ENCODE data around the gene CFAP61.

The CFAP61 gene

GRCh38 chr20:20130399-20130798 is 78.1 kb downstream of the CFAP61 start:
- no peaks in the 10 kb centered on the region for H3K4me1 ChIP-seq (ENCODE audit: control insufficient read depth, insufficient read depth, low read length)
- ChIA-PET CTCF (interaction anchor here (0.5 to 3.5 kb wide), 10 partner anchors 16 to 1558 kb away, joined by 3 to 26 read pairs (median 4); no protein-coding TSS in a partner anchor), POLR2A (no interaction called here)
- no peak overlapping the region for H3K4me3 ChIP-seq (ENCODE audit: low read depth, low read length)
- H3K36me3 ChIP-seq (ENCODE audit: control insufficient read depth in 2 of 2, insufficient read depth in 1 of 2, low read length in 2 of 2), result no peaks in the 10 kb centered on the region
- no peak overlapping the region for H3K27ac ChIP-seq (ENCODE audit: extremely low read depth, low read depth, low read length)
- H3K9me3 ChIP-seq (ENCODE audit: control insufficient read depth, insufficient read depth, low read depth, low read length), result no peaks in the 10 kb centered on the region
- TF ChIP-seq ZBTB48 (tag by site-specific recombination; IDR thresholded peaks at IDR 0.05) (no peak), SP2 (tag by site-specific recombination; IDR thresholded peaks at IDR 0.05) (no peak), ZNF76 (tag by site-specific recombination; IDR thresholded peaks at IDR 0.05; ENCODE audit: borderline replicate concordance, low read depth) (no peak), ZNF157 (tag by site-specific recombination; IDR thresholded peaks at IDR 0.05) (no peak), GFI1B (tag by site-specific recombination; IDR thresholded peaks at IDR 0.05) (no peak), KLF17 (tag by site-specific recombination; IDR thresholded peaks at IDR 0.05) (no peak), ZNF404 (tag by site-specific recombination; IDR thresholded peaks at IDR 0.05) (no peak), ZNF654 (tag by site-specific recombination; IDR thresholded peaks at IDR 0.05; ENCODE audit: low read depth) (peak; percentile 68), ZNF394 (tag by site-specific recombination; IDR thresholded peaks at IDR 0.05; ENCODE audit: borderline replicate concordance) (no peak), ZNF121 (tag by site-specific recombination; IDR thresholded peaks at IDR 0.05) (no peak), ZEB2 (tag by site-specific recombination; IDR thresholded peaks at IDR 0.05) (no peak), ZNF138 (tag by site-specific recombination; IDR thresholded peaks at IDR 0.05; ENCODE audit: borderline replicate concordance) (no peak), MZF1 (tag by site-specific recombination; IDR thresholded peaks at IDR 0.05; ENCODE audit: borderline replicate concordance) (no peak), SP7 (tag by site-specific recombination; IDR thresholded peaks at IDR 0.05) (peak; percentile 38; the same call in 1 of the 2 replicates), ZNF530 (tag by site-specific recombination; IDR thresholded peaks at IDR 0.05; ENCODE audit: low read depth) (no peak), HOXC10 (CRISPR knock-in tag; IDR thresholded peaks at IDR 0.05) (no peak), PRDM4 (tag by site-specific recombination; IDR thresholded peaks at IDR 0.05) (no peak), ZNF311 (tag by site-specific recombination; IDR thresholded peaks at IDR 0.05; ENCODE audit: borderline replicate concordance) (no peak), ZNF580 (tag by site-specific recombination; IDR thresholded peaks at IDR 0.05) (peak; percentile 69; the same call in 1 of the 2 replicates), ZNF555 (tag by site-specific recombination; conservative IDR thresholded peaks at IDR 0.05) (peak; percentile 14; the same call in 1 of the 2 replicates), YY1 (tag by site-specific recombination; IDR thresholded peaks at IDR 0.05) (0 out of 2 replicates have a peak, but pooled peaks have one; percentile 17), BCL11B (tag by site-specific recombination; IDR thresholded peaks at IDR 0.05; ENCODE audit: low read depth) (no peak), ZNF670 (tag by site-specific recombination; IDR thresholded peaks at IDR 0.05; ENCODE audit: low read depth) (no peak), KLF10 (tag by site-specific recombination; IDR thresholded peaks at IDR 0.05) (no peak), ZSCAN16 (tag by site-specific recombination; IDR thresholded peaks at IDR 0.05) (no peak), ZNF423 (tag by site-specific recombination; IDR thresholded peaks at IDR 0.05) (no peak), ZNF335 (tag by site-specific recombination; conservative IDR thresholded peaks at IDR 0.05) (no peak)
- TF ChIP-seq, protein P1, sequence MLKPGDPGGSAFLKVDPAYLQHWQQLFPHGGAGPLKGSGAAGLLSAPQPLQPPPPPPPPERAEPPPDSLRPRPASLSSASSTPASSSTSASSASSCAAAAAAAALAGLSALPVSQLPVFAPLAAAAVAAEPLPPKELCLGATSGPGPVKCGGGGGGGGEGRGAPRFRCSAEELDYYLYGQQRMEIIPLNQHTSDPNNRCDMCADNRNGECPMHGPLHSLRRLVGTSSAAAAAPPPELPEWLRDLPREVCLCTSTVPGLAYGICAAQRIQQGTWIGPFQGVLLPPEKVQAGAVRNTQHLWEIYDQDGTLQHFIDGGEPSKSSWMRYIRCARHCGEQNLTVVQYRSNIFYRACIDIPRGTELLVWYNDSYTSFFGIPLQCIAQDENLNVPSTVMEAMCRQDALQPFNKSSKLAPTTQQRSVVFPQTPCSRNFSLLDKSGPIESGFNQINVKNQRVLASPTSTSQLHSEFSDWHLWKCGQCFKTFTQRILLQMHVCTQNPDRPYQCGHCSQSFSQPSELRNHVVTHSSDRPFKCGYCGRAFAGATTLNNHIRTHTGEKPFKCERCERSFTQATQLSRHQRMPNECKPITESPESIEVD (tag by site-specific recombination; IDR thresholded peaks at IDR 0.05), result no peak
- TF ChIP-seq, protein P2, sequence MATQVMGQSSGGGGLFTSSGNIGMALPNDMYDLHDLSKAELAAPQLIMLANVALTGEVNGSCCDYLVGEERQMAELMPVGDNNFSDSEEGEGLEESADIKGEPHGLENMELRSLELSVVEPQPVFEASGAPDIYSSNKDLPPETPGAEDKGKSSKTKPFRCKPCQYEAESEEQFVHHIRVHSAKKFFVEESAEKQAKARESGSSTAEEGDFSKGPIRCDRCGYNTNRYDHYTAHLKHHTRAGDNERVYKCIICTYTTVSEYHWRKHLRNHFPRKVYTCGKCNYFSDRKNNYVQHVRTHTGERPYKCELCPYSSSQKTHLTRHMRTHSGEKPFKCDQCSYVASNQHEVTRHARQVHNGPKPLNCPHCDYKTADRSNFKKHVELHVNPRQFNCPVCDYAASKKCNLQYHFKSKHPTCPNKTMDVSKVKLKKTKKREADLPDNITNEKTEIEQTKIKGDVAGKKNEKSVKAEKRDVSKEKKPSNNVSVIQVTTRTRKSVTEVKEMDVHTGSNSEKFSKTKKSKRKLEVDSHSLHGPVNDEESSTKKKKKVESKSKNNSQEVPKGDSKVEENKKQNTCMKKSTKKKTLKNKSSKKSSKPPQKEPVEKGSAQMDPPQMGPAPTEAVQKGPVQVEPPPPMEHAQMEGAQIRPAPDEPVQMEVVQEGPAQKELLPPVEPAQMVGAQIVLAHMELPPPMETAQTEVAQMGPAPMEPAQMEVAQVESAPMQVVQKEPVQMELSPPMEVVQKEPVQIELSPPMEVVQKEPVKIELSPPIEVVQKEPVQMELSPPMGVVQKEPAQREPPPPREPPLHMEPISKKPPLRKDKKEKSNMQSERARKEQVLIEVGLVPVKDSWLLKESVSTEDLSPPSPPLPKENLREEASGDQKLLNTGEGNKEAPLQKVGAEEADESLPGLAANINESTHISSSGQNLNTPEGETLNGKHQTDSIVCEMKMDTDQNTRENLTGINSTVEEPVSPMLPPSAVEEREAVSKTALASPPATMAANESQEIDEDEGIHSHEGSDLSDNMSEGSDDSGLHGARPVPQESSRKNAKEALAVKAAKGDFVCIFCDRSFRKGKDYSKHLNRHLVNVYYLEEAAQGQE (tag by site-specific recombination; IDR thresholded peaks at IDR 0.05), result no peak
- TF ChIP-seq, protein P3, sequence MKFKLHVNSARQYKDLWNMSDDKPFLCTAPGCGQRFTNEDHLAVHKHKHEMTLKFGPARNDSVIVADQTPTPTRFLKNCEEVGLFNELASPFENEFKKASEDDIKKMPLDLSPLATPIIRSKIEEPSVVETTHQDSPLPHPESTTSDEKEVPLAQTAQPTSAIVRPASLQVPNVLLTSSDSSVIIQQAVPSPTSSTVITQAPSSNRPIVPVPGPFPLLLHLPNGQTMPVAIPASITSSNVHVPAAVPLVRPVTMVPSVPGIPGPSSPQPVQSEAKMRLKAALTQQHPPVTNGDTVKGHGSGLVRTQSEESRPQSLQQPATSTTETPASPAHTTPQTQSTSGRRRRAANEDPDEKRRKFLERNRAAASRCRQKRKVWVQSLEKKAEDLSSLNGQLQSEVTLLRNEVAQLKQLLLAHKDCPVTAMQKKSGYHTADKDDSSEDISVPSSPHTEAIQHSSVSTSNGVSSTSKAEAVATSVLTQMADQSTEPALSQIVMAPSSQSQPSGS (tag by site-specific recombination; IDR thresholded peaks at IDR 0.05; ENCODE audit: low read depth), result no peak
